GM10248 (cell line): ENCODE results near the gene MAP7D1.
A peak's percentile ranks its signal among the peaks of the same experiment; 100 is the strongest.
"Not testable (repeated sequence)": the region's sequence is repeated elsewhere in the genome, so short reads cannot be mapped to it uniquely, and the experiment has no call there.

ENCODE experiments used
- CTCF ChIA-PET: fragments of 300-600 bp; sonication (Branson Sonifier 250); formaldehyde crosslinking; extraction: SDS; loops from one replicate; lab custom pipeline; 2021; ENCODE audit warnings: antibody characterized with exemption; lab: Yijun Ruan, JAX
- POLR2A ChIA-PET: fragments of 350-650 bp; sonication (Branson Sonifier 250); formaldehyde crosslinking; extraction: SDS; loops from one replicate; lab custom pipeline; 2020; ENCODE audit warnings: antibody characterized with exemption; lab: Yijun Ruan, JAX
- DNase-seq: peaks from one replicate; pipeline ENCODE4 v3.0.0; 2012; ENCODE audit errors: extremely low spot score
- TF ChIP-seq, protein P1 (sequence below): IDR thresholded peaks from 2 replicates; pipeline ENCODE4 v1.5.1; 2012; ENCODE audit warnings: mild to moderate bottlenecking, low read depth; ENCODE audit errors: extremely low read depth, missing control alignments, control extremely low read depth

The MAP7D1 gene

DNA sequence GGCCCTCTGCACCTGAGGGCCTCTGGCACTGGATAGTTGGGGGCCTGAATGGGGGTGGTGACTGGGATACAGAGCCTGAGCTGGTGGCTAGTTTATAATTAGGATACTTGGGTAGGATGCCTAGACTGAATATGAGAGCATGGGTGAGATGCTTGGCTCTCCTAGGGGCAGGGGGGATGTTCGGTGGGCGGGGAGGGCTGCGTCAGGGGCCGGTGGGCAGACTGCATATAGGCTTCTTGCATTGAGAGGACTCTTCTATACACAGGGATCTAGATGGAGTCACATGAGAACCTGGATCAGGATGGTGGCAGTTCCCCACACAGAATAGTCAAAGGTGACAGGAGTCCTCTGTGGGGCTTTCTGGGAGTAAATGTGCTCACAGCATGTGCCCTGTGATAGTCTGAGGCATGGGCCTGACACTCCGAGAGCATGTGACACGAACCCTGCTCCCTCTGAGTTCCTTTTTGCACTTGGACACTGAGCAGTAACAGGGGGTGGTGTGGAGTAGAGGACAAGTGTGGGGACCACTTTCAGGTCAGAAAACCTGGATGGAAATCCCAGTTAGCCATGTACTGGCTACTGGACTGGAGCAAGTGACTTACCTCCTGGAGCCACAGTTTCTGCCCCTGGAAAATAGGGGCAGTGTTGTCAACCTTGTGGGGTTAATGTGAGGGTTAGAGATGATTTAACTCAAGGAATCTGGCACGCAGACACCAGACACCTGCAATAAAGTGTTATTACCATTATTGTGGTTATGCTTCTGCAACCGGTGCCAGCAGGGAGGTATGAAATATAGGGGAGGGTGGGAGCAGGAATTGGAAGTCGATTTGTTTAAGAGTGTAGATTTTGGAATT lies 2.2 kb downstream of the MAP7D1 start:
- TF ChIP-seq, protein P1, sequence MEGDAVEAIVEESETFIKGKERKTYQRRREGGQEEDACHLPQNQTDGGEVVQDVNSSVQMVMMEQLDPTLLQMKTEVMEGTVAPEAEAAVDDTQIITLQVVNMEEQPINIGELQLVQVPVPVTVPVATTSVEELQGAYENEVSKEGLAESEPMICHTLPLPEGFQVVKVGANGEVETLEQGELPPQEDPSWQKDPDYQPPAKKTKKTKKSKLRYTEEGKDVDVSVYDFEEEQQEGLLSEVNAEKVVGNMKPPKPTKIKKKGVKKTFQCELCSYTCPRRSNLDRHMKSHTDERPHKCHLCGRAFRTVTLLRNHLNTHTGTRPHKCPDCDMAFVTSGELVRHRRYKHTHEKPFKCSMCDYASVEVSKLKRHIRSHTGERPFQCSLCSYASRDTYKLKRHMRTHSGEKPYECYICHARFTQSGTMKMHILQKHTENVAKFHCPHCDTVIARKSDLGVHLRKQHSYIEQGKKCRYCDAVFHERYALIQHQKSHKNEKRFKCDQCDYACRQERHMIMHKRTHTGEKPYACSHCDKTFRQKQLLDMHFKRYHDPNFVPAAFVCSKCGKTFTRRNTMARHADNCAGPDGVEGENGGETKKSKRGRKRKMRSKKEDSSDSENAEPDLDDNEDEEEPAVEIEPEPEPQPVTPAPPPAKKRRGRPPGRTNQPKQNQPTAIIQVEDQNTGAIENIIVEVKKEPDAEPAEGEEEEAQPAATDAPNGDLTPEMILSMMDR = no peak
- DNase-seq = no peak
- CTCF ChIA-PET = interaction anchor here (1.1 to 2.6 kb wide), 4 partner anchors 9 to 34 kb away, joined by 3 to 12 read pairs (median 6); partner anchors contain the start of gene TRAPPC3
- POLR2A ChIA-PET = no interaction called here

DNA sequence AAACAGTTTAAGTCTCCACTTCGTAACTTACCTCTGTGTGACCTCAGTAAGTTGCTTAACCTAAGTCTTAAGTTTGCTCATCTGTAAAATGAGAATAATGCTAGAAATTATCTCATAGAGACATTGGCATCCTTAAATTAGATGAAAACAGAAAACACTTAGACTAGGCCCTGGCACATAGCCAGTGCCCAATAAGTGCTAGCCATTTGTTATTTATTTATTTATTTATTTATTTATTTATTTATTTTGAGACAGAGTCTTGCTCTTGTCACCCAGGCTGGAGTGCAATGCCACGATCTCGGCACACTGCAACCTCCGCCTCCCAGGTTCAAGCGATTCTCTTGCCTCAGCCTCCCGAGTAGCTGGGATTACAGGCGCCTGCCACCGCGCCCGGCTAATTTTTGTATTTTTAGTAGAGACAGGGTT lies 2.9 kb downstream of the MAP7D1 start:
- POLR2A ChIA-PET, DNase-seq: not testable (repeated sequence)
- CTCF ChIA-PET = interaction anchor here (0.9 to 8.3 kb wide), 4 partner anchors 7 to 130 kb away, joined by 3 to 106 read pairs (median 58); partner anchors contain the start of gene TRAPPC3

DNA sequence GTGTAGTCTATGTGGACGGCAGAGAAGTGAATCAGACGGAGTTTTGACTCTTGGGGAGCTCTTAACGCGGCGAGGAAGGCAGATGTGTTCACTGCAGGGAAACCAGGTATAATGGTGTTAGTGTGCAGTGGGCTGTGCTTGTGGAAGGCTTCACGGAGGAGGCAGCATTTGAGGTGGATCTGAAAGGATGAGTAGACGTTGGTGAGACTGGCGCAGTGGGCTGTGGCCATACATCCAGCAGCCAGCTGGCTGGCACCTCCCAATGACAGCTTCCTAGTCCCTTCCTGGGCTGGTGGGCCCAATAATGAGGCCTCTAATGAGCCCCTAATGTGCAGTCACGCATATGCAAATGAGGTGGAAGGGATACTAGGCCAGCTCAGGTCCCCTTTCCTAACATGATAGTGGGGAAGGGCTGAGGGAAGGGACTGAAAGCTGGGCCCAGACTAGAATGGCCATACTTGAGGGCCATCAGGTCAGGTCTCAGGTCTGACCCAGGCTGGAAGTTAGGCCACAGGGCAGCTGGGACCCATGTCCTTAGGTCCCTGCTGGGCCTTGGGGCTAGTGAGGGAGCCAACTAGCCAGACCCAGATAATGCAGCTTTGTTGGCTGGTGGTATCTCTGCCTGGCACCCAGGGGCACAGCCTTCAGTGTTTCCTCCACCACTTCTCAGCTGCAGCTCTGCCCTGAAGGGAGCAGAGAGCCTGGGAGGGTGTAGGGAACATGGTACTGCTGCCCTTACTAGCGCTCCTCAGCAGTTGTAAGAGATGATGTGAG lies 3.8 kb downstream of the MAP7D1 start:
- ChIA-PET POLR2A (no interaction called here), CTCF (interaction anchor here (0.9 to 8.3 kb wide), 9 partner anchors 8 to 240 kb away, joined by 3 to 106 read pairs (median 4); partner anchors contain the start of genes STK40 and TRAPPC3)
- no peak for DNase-seq
- TF ChIP-seq, protein P1 = no peak

DNA sequence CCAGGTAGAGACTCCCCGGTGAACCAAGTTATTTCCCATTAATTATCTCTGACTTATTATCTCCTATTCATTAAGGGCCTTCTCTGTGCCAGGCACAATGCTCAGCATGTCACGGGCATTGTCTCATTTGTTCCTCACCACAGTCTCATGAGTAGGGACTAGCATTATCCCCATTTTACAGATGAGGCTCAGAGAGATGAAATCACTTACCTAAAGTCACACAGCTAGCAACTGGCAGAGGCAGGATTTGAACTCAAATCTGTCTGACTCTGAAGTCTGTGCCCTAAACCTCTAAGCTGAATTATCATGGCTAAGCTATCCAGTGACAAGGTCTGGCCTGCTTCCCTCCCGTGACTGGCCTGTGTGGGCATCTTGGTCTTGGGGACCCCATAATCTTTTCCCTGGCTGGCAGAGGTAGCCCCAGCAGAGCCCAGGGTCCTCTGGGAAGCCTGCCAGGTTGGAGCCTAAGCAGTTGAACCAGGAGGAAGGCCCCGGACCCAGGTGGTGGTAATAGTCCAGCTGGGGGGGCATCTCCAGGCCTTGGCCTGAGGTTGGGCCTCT lies 4.5 kb downstream of the MAP7D1 start:
- TF ChIP-seq, protein P1 = no peak
- DNase-seq = no peak
- POLR2A ChIA-PET = interaction anchor here (0.6 to 2.9 kb wide), 4 partner anchors 9 to 166 kb away, joined by 3 to 30 read pairs (median 4); partner anchors contain the start of gene TRAPPC3
- CTCF ChIA-PET = interaction anchor here (0.8 to 8.3 kb wide), 16 partner anchors 9 to 290 kb away, joined by 3 to 106 read pairs (median 4); partner anchors contain the start of genes OSCP1, STK40 and TRAPPC3

DNA sequence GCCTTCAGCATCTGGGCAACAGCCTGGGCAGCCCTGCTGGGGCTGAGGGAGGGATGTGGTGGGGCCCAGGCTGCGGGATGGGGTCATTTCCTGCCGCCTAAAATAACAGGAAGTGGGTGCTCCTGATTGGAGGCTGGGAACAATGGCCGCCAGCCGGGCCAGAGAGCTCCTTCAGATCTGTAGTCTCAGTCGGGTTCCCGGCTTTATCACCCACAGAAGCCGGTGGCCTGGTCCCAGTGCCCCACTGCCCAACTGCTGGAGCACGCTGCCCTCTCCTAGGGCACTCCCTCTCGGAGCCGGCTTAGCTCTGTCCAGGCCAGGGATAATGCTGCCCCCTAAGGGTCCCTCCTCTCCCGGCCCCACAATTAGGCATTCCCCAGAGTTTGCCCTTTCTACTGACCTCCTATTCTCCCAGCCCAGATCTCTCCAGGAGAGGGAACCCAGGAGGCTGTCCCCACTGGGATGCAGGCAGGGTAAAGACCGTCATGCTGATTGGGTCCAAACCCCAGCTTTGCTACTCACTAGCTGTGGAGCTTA lies 5.1 kb downstream of the MAP7D1 start:
- TF ChIP-seq, protein P1 = peak; percentile 46
- CTCF ChIA-PET = interaction anchor here (0.8 to 8.3 kb wide), 17 partner anchors 8 to 289 kb away, joined by 3 to 106 read pairs (median 4); partner anchors contain the start of genes OSCP1, STK40 and TRAPPC3
- POLR2A ChIA-PET = interaction anchor here (0.6 to 2.9 kb wide), 5 partner anchors 8 to 1605 kb away, joined by 3 to 30 read pairs (median 4); partner anchors contain the start of gene TRAPPC3
- DNase-seq = peak; percentile 71
